Inflammatory macrophage (primary cell): ENCODE data around the gene TMEM97.
A peak's percentile ranks its signal among the peaks of the same experiment; 100 is the strongest.

Experiments
- DNase-seq, 2 donors: peaks; one replicate each; pipeline ENCODE4 v3.0.0-alpha.2; 2020 to 2022

The TMEM97 gene

DNA sequence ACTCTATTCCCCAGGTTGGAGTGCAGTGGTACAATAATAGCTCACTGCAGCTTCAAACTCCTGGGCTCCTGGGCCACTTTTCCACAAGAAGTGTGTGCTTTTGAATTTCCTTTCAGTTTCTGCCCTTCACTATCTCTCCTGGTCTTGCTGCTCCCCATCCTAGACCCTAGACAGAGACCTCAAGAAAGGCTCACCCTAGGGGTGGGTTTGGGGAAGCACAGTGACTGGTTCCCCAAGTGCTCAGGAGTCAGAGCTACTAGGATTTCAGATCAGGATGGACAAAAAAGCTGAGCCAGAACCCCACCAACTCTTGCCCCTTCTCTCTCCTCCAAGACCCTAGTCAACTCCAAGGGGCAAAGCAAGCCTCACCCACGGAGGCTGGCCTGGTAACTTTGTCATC lies 47.6 kb downstream of the TMEM97 start:
- no peak for DNase-seq

DNA sequence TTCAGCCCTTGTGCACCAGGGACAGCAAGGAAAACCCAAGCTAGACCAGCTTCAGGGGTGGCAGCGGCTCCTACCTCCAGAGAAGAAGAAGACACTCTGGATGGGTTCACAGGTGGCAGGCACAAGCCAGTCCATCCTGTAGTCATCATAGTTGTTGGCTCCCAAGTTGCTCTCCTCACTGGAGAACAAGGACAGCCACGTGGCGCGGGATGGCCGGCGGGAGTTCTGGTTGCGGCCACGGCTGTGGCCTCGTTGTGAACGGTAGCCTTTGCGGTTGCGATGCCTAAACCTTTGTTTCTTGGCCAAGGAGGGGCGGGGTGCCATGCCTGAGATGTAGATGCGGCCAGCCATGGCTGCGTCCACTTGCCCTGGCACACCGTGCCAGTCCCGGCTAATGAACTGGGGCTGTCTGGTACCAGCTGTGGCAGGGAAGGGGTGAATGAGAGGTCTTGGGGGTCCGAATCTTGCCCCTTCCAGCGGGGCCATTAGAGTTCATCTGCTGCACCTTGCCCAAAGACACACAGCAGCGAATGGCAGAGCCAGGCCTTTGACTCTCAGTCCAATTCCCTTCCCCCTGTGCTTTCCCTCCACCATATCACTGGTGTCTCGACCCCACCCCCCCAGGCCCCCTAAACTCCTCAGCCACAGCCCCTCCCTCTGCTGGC lies 48.8 kb downstream of the TMEM97 start:
- no peak for DNase-seq

DNA sequence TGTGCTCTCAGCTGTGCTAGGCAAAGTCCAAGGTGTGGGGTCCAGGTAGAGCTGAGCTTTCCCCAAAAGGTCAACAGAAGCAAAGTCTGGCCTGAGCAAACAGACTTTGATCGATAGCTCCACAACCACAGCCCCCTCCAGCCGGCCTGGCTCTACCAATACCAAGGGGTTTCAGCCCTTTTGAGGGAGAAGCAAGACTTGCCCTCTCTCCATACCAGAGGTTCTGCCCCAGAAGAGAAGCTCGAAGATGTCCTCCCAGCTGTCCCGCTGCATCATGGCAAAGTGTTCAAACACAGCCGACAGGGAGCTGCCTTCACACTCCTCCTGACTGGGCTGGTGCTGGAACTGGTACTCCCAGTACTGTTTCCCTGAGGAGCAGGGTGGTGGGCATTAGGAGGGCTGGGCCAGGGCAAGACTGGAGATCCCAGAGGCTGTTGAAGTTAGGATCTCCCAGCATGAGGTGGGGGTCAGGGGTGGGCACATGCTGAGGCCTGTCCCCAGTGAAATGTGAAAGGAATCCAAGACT lies 49.4 kb downstream of the TMEM97 start:
- no peak for DNase-seq

DNA sequence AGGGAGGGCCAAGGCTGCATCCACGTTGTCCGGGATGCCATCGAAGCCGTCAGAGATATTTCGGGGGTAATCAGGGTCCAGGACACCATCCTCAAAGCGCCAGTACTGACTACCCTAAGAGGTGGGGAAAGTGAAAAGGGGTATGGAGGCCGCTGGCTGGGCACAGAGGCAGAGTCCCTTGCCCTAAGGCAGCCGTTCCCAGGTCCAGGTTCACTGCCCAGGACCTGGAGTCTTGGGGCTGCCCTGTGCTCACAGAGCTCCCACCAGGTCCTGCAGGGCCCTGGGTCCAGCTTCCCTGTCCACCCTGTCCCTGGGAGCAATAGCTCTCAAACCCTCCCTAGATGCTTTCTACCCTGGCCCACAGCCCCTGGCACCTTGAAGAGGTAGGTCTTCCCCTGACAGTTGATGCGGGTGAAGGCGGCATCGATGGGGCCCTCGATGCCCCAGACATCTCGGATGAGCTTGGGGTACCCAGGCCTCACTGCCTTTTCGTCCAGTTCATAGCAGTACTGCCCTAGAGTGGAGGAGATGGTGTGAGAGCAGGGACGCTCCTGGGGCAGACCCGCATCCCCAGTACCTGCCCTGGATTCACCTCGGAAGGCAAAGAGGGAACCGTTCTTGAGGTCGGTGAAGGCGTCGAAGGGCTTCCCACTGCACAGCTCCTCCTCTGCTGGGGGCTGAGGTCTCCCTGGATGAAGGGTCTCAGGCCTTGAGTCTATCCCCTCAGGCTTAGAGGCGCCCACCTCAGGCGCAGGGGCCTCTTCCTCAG lies 50.1 kb downstream of the TMEM97 start:
- DNase-seq = no peak

DNA sequence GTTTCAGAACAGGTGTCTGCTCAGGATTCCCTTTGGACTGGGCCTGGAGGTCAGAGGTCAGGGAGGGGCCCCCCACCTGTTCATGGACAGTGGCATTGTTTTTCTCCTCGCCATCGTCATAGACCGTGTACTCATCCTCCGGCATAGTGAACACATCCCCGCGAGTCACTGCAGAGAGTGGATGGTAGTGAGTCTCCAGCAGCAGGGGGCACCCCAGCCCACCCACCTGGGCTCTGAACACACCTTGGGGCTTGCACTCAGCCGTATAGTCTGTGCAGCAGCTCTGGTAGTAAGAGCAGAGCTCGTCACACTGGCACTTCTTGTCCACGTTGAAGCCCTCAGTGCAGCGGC lies 50.7 kb downstream of the TMEM97 start:
- DNase-seq = no peak

DNA sequence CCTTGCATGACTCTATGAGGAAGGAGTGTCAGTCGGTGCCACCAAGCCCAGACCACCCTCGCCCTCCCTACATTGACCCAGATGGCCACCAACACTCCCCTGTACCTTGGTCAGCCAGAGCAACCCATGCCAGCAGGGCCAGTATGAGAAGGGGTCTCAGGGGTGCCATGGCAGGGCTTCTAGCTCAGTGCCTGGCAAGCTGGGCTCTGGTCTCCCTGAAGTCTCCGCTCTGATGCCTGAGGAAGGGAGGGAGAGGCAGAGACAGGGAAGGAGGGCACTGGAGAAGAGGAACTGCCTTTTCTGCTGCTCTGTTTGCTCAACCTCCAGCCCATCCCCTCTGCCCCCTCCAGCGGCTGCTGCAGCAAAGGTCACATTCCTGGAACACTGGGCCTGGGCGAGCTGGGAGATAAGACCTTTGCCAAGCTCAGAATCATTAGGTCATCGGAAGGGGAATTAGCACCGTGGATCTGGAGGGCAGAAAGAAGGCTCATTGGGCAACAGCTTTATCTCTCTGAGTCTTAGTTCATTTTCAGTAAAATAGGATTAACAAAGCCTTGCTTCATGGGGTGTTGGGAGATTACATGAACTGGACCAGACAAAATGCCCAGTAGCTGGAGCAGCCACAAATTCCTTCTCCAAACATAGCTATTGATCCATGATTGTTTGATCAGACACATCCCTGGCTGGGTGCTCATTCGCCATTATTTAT lies 51.2 kb downstream of the TMEM97 start, which contains the start of gene VTN:
Gene VTN, minus strand, starts transcription at position 273 of the 709 bp plus-strand sequence. Its CDS starts 104 bp downstream, at position 169.
- peak; percentile 24 to 51 for DNase-seq

DNA sequence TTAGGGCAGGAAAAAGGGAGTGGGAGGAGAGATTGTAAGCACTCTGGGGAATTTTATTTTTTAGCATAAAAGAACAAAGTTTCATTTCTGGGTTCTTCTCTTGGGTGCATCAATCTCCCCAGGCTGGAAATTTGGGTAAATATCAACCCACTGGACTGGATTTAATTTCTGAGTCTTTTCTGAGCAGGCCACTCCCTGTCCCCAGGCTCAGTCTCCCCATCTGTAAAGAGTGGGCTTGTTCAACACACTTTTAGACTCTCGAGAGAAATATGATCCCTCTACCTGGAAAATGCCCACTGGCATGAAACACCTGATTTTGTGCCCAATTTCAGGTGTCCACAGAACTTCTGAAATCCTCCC lies 51.7 kb downstream of the TMEM97 start:
- no peak for DNase-seq

DNA sequence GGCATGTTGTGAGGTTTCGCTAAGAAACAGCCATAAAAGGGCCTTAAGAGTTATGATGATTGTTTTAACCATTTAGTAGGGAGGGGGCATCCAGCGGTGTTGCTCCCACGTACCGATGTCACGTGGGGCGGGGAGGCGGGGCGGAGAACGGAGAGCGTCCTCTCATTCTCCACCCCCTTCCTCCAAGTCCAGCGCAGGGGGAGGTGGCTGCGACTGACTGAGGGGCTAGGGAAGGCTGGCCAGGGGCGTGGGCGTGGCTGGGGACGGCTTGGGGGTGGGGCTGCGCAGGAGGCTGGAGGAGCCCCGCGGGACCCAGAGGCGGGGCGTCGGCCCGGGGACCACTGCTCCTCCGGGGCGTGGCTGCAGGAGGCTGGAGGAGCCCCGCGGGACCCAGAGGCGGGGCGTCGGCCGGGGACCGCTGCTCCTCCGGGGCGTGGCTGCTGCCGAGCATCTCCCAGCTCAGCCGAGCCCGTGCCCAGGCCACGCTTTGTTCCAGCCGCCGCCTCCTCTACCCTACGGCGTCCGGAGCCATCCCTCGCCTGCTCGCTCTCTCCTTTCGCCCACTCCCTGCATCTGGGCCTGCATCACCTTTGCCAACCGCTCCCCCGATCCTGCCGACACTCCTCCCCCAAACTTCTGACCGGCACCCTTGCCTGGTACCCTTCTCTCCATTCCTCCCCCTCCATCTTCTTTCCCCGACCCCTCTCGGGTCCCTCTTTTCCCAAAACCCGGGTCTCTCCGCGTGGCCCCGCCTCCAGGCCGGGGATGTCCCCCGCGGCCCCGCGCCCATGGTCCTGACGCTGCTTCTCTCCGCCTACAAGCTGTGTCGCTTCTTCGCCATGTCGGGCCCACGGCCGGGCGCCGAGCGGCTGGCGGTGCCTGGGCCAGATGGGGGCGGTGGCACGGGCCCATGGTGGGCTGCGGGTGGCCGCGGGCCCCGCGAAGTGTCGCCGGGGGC lies 52.5 kb downstream of the TMEM97 start, which contains the start of gene SARM1:
Gene SARM1, plus strand, starts transcription at position 450 of the 958 bp plus-strand sequence. Its CDS starts 339 bp downstream, at position 789.
- no peak for DNase-seq

DNA sequence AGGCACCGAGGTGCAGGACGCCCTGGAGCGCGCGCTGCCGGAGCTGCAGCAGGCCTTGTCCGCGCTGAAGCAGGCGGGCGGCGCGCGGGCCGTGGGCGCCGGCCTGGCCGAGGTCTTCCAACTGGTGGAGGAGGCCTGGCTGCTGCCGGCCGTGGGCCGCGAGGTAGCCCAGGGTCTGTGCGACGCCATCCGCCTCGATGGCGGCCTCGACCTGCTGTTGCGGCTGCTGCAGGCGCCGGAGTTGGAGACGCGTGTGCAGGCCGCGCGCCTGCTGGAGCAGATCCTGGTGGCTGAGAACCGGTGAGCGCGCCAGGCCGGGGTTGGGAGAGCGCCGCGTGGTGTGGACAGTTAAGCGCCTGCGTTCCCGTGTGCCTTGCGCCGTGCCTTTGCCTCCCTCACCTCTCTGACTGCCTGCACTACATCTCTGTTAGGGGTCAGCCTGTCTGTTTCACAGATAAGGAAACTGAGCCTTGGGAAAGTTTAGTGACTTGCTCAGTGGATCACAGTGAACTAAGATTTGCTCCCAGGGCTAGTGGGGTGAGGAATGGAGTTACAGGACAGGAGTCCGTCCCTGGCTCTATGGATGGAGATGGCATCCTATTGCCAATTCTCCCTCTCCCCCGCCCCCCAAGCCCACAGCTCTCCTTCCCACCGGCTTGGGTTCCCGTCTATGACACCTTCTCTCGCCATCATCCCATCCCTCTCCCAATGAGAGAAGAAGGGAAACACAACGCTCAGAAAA lies 53.4 kb downstream of the TMEM97 start:
- DNase-seq = no peak

DNA sequence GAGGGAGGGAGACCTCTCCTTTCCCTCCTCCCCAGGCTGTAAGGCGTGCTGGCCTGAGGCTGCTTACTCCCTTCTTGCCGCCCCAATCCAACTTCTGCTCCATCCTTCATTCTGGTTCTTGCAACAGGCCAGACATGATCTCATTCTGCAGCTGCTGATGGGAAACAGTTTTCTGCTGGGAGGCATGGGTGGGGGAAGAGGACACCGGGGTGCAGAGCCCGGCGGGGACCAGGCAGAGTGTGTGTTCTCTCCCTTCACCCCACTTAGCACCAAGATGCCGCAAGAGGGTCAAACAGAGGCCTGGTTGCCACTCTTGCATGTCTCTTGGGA lies 53.9 kb downstream of the TMEM97 start:
- no peak for DNase-seq
